OCI-LY3 (cell line): ENCODE results near the gene SMYD3.

Experiments used
- CTCF ChIP-seq: fragments of 200-600, 300-600 bp; sonication (generic); IDR thresholded peaks from 2 replicates; pipeline ENCODE4 v1.5.1; 2014; ENCODE audit warnings: antibody characterized with exemption, low read length, low read depth
- EZH2phosphoT487 ChIP-seq: fragments of 200-600 bp; shearing (Covaris generic); IDR thresholded peaks from 2 replicates; pipeline ENCODE4 v1.6.1; 2018; ENCODE audit warnings: antibody characterized with exemption, mixed run types, low read depth

- TF ChIP-seq CTCF (no peak), EZH2phosphoT487 (no peak)
These were observed 45.0 kb upstream of the SMYD3 start for GRCh38 chr1:246552110-246552509.
